ENCODE measurements around the gene PPP2R3B. TPM values are rescaled to one million over a fixed set of nuclear protein-coding genes. Genes with fewer than 3 reads are reported as not detected.
"Not testable (repeated sequence)": the region's sequence is repeated elsewhere in the genome, so short reads cannot be mapped to it uniquely, and the experiment has no call there.

Gene PPP2R3B
- total RNA-seq, 1 donor from 2014 or later = 30.3 TPM

GRCh38 chrX:329291-329910 is 57.3 kb downstream of the PPP2R3B start:
- H3K4me1 ChIP-seq = peaks cover 7% of the 10 kb centered on the region
- Mint-ChIP-seq H3K4me3 (no peak overlapping the region), H3K36me3 (no peaks in the 10 kb centered on the region), H3K27me3 (ENCODE audit: insufficient read depth, low read depth) (peaks cover 12% of the 10 kb centered on the region), H3K27ac (no peak overlapping the region), H3K4me1 (peaks cover 4% of the 10 kb centered on the region), H3K9me3 (peaks cover 4% of the 10 kb centered on the region)
- no peaks in the 10 kb centered on the region for H4K20me1 ChIP-seq (ENCODE audit: low read depth)
- peaks cover 4% of the 10 kb centered on the region for H3F3A ChIP-seq (ENCODE audit: low read depth)
- no peaks in the 10 kb centered on the region for H3K79me2 ChIP-seq (ENCODE audit: low read depth)
- no peak overlapping the region for H3K4me3 ChIP-seq
- DNase-seq (ENCODE audit: low spot score) = no peak
- H3K4me2 ChIP-seq = no peak overlapping the region
- no peak overlapping the region for H3K9ac ChIP-seq
- H3K9me3 ChIP-seq (ENCODE audit: low read depth) = no peaks in the 10 kb centered on the region
- no peaks in the 10 kb centered on the region for H3K36me3 ChIP-seq
- no peak overlapping the region for H2AFZ ChIP-seq (replicated peaks)
- H3K27me3 ChIP-seq = peaks cover 16% of the 10 kb centered on the region
- no peak overlapping the region for H3K27ac ChIP-seq
- TF ChIP-seq CTCF (IDR thresholded peaks at IDR 0.05) = no peak
- TF ChIP-seq EZH2phosphoT487 (IDR thresholded peaks at IDR 0.05) = no peak
- no peak for TF ChIP-seq EZH2 (IDR thresholded peaks at IDR 0.05)

- peaks cover 10% of the 10 kb centered on the region for H3K4me1 ChIP-seq
- H3F3A ChIP-seq (ENCODE audit: low read depth) = peaks cover 17% of the 10 kb centered on the region
- H2AFZ ChIP-seq (replicated peaks) = no peak overlapping the region
- no peaks in the 10 kb centered on the region for H3K36me3 ChIP-seq
- H3K4me2 ChIP-seq = no peak overlapping the region
- H3K4me3 ChIP-seq = no peak overlapping the region
- peaks cover 16% of the 10 kb centered on the region for H3K27me3 ChIP-seq
- no peak overlapping the region for H3K27ac Mint-ChIP-seq
- no peaks in the 10 kb centered on the region for H3K36me3 Mint-ChIP-seq
- H3K9me3 ChIP-seq (ENCODE audit: low read depth) = no peaks in the 10 kb centered on the region
- H3K9ac ChIP-seq = no peak overlapping the region
- peaks cover 22% of the 10 kb centered on the region for H3K27me3 Mint-ChIP-seq (ENCODE audit: insufficient read depth, low read depth)
- no peaks in the 10 kb centered on the region for H3K79me2 ChIP-seq (ENCODE audit: low read depth)
- peaks cover 2% of the 10 kb centered on the region for H4K20me1 ChIP-seq (ENCODE audit: low read depth)
- no peak overlapping the region for H3K4me3 Mint-ChIP-seq
- no peak for TF ChIP-seq CTCF (IDR thresholded peaks at IDR 0.05)
- no peak for TF ChIP-seq EZH2 (IDR thresholded peaks at IDR 0.05)
- no peak for TF ChIP-seq EZH2phosphoT487 (IDR thresholded peaks at IDR 0.05)
- peaks cover 13% of the 10 kb centered on the region for H3K4me1 Mint-ChIP-seq
- peaks cover 4% of the 10 kb centered on the region for H3K9me3 Mint-ChIP-seq
- H3K27ac ChIP-seq = no peak overlapping the region
- no peak for DNase-seq (ENCODE audit: low spot score)
Observed at GRCh38 chrX:327660-328126, 59.0 kb downstream of the PPP2R3B start.

GRCh38 chrX:324664-325063 is 62.0 kb downstream of the PPP2R3B start:
- H3F3A ChIP-seq (ENCODE audit: low read depth) = peaks cover 24% of the 10 kb centered on the region
- not testable (repeated sequence) for H3K9me3 ChIP-seq (ENCODE audit: low read depth); H3K4me3 Mint-ChIP-seq; H2AFZ ChIP-seq (replicated peaks); H3K4me2 ChIP-seq; H3K36me3 Mint-ChIP-seq; H3K4me1 ChIP-seq; H3K27ac Mint-ChIP-seq; H3K9ac ChIP-seq; H3K36me3 ChIP-seq; H3K27ac ChIP-seq; H3K9me3 Mint-ChIP-seq; H3K4me3 ChIP-seq; H3K27me3 ChIP-seq
- Mint-ChIP-seq H3K4me1 (peaks cover 17% of the 10 kb centered on the region), H3K27me3 (ENCODE audit: insufficient read depth, low read depth) (peaks cover 25% of the 10 kb centered on the region)
- DNase-seq (ENCODE audit: low spot score) = peak; percentile 26
- H3K79me2 ChIP-seq (ENCODE audit: low read depth) = peaks cover 14% of the 10 kb centered on the region
- H4K20me1 ChIP-seq (ENCODE audit: low read depth) = peaks cover 17% of the 10 kb centered on the region
